Lower leg skin (tissue), 4 donors: ENCODE data around the gene NRIP2. TPM values are rescaled to one million over a fixed set of nuclear protein-coding genes. Genes with fewer than 3 reads are reported as not detected.
"Not testable (repeated sequence)": the region's sequence is repeated elsewhere in the genome, so short reads cannot be mapped to it uniquely, and the experiment has no call there.

Experiments used
- DNase-seq, 2 donors: peaks; one replicate each; pipeline ENCODE4 v3.0.0-alpha.2; 2019; ENCODE audit warnings: low spot score in 2 of 2
- H3K4me3 ChIP-seq: fragments of 200-600 bp; sonication (generic); 2 replicates; pipeline ENCODE4 v1.5.1; 2017; ENCODE audit warnings: mild to moderate bottlenecking, low read depth; ENCODE audit not compliant: poor library complexity, severe bottlenecking
- CTCF ChIP-seq, 3 donors: fragments of 450-650 bp; IDR thresholded peaks; one replicate each; pipeline ENCODE4 v1.5.1; 2016; ENCODE audit warnings: antibody characterized with exemption in 3 of 3, mild to moderate bottlenecking in 3 of 3, moderate library complexity in 2 of 3
- POLR2A ChIP-seq, 2 donors: fragments of 450-650 bp; IDR thresholded peaks; one replicate each; pipeline ENCODE4 v1.6.1; 2016 to 2017; ENCODE audit warnings: antibody characterized with exemption in 2 of 2, mild to moderate bottlenecking in 1 of 2, moderate library complexity in 1 of 2
- WGBS, 2 donors: methylation state at CpG; one replicate each; pipeline ENCODE4 v1.1.5; 2018; 5-methylcytosine and 5-hydroxymethylcytosine counted together
- intact Hi-C: fragments of 100-400 bp; cut with DNase I; formaldehyde crosslinking; loops from one replicate; pipeline ENCODE4 v1.15.0; 2023; ENCODE audit warnings: low total_unique reads
- total RNA-seq, 4 donors: library from RNA; depleted of rRNA; stranded (reverse); fragments of >200 nt; gene quantifications; one replicate each; pipeline ENCODE4 v1.1.0, GENCODE V29; 2016

The NRIP2 gene
- total RNA-seq, 4 donors from 2014 or later: 0.17 to 1.9 (median 0.79) TPM

GRCh38 chr12:2876431-2877046, 41.7 kb upstream of the NRIP2 start:
- TF ChIP-seq POLR2A (IDR thresholded peaks at IDR 0.05) (no peak), CTCF (IDR thresholded peaks at IDR 0.05) (no peak)
- intact Hi-C loops: no loop called here
- 6 to 7% methylated on average over 24 of the region's 38 CpGs for whole genome bisulfite sequencing, 2 donors

GRCh38 chr12:2868986-2869632, 34.3 kb upstream of the NRIP2 start:
- DNase-seq, H3K4me3 ChIP-seq, intact Hi-C loops: not testable (repeated sequence)
- WGBS, 2 donors: 87 to 92% methylated on average over 9 of the region's 9 CpGs

More at GRCh38 chr12:2876431-2877046, 41.7 kb upstream of the NRIP2 start:
- no peak for DNase-seq
- H3K4me3 ChIP-seq: peak overlapping the region; percentile 54

GRCh38 chr12:2864198-2864597, 29.4 kb upstream of the NRIP2 start:
- intact Hi-C loops: no loop called here
- DNase-seq: no peak
- TF ChIP-seq POLR2A (IDR thresholded peaks at IDR 0.05) (no peak), CTCF (IDR thresholded peaks at IDR 0.05) (no peak)
- WGBS, 2 donors: 98 to 99% methylated on average over 9 of the region's 9 CpGs
- H3K4me3 ChIP-seq: no peak overlapping the region

GRCh38 chr12:2863402-2863801, 28.6 kb upstream of the NRIP2 start:
- H3K4me3 ChIP-seq, DNase-seq, intact Hi-C loops: not testable (repeated sequence)
- 93 to 96% methylated on average over 7 of the region's 7 CpGs for WGBS, 2 donors

- intact Hi-C loops: no loop called here
- TF ChIP-seq CTCF (IDR thresholded peaks at IDR 0.05): no peak
- TF ChIP-seq POLR2A (IDR thresholded peaks at IDR 0.05): no peak
- DNase-seq: no peak
- 86 to 93% methylated on average over 7 of the region's 7 CpGs for WGBS, 2 donors
- H3K4me3 ChIP-seq: no peak overlapping the region
These were observed 28.0 kb upstream of the NRIP2 start for GRCh38 chr12:2862876-2863275.

- no peak for TF ChIP-seq POLR2A (IDR thresholded peaks at IDR 0.05)
- no peak for TF ChIP-seq CTCF (IDR thresholded peaks at IDR 0.05)
- intact Hi-C loops: no loop called here
- no peak for DNase-seq
- no peak overlapping the region for H3K4me3 ChIP-seq
These were observed 25.3 kb upstream of the NRIP2 start for GRCh38 chr12:2860170-2860569.
